Panc1 (cell line): ENCODE measurements around the gene IGFL3.

Experiments
- CTCF ChIP-seq: fragments of 450-650 bp; IDR thresholded peaks from 2 replicates; pipeline ENCODE4 v1.5.1; 2017; ENCODE audit warnings: mild to moderate bottlenecking
- POLR2AphosphoS5 ChIP-seq: IDR thresholded peaks from 2 replicates; pipeline ENCODE4 v1.6.1; 2012; ENCODE audit warnings: mild to moderate bottlenecking, low read depth, low read length, moderate library complexity
- SIN3A ChIP-seq: IDR thresholded peaks from 2 replicates; pipeline ENCODE4 v1.6.1; 2012; ENCODE audit warnings: low read depth, mild to moderate bottlenecking, low read length, moderate library complexity, borderline replicate concordance; ENCODE audit not compliant: insufficient read depth
- TCF7L2 ChIP-seq: IDR thresholded peaks from 2 replicates; pipeline ENCODE4 v1.6.1; 2011; ENCODE audit warnings: mild to moderate bottlenecking, low read depth, low read length, inconsistent platforms
- TF ChIP-seq, protein P1 (sequence below), 2 experiments: IDR thresholded peaks; 2 replicates each; pipeline ENCODE4 v1.6.1; 2011 to 2012; ENCODE audit warnings: low read depth in 2 of 2, control low read depth in 1 of 2, low read length in 1 of 2, mild to moderate bottlenecking in 1 of 2, moderate library complexity in 1 of 2; ENCODE audit not compliant: insufficient read depth in 1 of 2

GRCh38 chr19:46112527-46112926 lies 12.0 kb downstream of the IGFL3 start:
- TF ChIP-seq POLR2AphosphoS5 (no peak), CTCF (no peak), SIN3A (no peak), TCF7L2 (no peak)
- TF ChIP-seq, protein P1, sequence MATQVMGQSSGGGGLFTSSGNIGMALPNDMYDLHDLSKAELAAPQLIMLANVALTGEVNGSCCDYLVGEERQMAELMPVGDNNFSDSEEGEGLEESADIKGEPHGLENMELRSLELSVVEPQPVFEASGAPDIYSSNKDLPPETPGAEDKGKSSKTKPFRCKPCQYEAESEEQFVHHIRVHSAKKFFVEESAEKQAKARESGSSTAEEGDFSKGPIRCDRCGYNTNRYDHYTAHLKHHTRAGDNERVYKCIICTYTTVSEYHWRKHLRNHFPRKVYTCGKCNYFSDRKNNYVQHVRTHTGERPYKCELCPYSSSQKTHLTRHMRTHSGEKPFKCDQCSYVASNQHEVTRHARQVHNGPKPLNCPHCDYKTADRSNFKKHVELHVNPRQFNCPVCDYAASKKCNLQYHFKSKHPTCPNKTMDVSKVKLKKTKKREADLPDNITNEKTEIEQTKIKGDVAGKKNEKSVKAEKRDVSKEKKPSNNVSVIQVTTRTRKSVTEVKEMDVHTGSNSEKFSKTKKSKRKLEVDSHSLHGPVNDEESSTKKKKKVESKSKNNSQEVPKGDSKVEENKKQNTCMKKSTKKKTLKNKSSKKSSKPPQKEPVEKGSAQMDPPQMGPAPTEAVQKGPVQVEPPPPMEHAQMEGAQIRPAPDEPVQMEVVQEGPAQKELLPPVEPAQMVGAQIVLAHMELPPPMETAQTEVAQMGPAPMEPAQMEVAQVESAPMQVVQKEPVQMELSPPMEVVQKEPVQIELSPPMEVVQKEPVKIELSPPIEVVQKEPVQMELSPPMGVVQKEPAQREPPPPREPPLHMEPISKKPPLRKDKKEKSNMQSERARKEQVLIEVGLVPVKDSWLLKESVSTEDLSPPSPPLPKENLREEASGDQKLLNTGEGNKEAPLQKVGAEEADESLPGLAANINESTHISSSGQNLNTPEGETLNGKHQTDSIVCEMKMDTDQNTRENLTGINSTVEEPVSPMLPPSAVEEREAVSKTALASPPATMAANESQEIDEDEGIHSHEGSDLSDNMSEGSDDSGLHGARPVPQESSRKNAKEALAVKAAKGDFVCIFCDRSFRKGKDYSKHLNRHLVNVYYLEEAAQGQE (IDR thresholded peaks at IDR 0.05; ENCODE audit: insufficient read depth in 1 of 2, low read depth in 2 of 2, low read length in 1 of 2): no peak
